ENCODE results near the gene AFF1. TPM values are rescaled to one million over a fixed set of nuclear protein-coding genes. Genes with fewer than 3 reads are reported as not detected.

The AFF1 gene
- total RNA-seq, 1 experiment from 2014 or later, result 52.8 TPM

DNA sequence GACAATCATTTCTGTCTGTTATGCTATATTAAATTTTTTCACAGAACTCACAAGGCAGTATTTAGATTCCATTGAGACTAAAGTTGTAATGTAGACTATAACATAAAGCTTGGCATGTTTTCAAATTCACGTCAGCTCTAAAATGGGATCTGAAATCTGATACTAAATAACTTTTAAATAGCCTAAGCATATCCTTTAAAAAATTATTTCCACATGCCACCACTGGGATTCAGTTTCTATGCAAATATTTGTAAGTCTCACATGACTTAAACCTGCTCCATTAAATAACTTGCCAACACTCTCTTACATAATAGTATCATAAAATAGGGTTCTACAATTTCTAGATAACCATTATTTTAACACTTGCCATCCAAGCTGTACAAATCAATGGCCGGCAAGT lies 253.2 kb downstream of the AFF1 start:
- Histone ChIP-seq H3K36me3 (ENCODE audit: low read depth) (no peaks in the 10 kb centered on the region), H3K79me2 (ENCODE audit: low read depth) (no peaks in the 10 kb centered on the region), H4K20me1 (ENCODE audit: insufficient read depth) (no peaks in the 10 kb centered on the region), H3F3A (ENCODE audit: insufficient read depth, low read depth) (no peaks in the 10 kb centered on the region), H3K27ac (no peak overlapping the region), H3K4me3 (no peak overlapping the region), H3K9me2 (ENCODE audit: insufficient read depth) (no peaks in the 10 kb centered on the region), H2AFZ (no peak overlapping the region), H3K27me3 (ENCODE audit: insufficient read depth, low read depth) (no peaks in the 10 kb centered on the region), H3K9me3 (ENCODE audit: insufficient read depth, low read depth) (no peaks in the 10 kb centered on the region), H3K4me1 (replicated peaks; ENCODE audit: insufficient read depth) (no peaks in the 10 kb centered on the region), H3K4me2 (no peak overlapping the region)
- no peak for TF ChIP-seq EZH2 (IDR thresholded peaks at IDR 0.05; ENCODE audit: low read depth)
- TF ChIP-seq, protein P1, sequence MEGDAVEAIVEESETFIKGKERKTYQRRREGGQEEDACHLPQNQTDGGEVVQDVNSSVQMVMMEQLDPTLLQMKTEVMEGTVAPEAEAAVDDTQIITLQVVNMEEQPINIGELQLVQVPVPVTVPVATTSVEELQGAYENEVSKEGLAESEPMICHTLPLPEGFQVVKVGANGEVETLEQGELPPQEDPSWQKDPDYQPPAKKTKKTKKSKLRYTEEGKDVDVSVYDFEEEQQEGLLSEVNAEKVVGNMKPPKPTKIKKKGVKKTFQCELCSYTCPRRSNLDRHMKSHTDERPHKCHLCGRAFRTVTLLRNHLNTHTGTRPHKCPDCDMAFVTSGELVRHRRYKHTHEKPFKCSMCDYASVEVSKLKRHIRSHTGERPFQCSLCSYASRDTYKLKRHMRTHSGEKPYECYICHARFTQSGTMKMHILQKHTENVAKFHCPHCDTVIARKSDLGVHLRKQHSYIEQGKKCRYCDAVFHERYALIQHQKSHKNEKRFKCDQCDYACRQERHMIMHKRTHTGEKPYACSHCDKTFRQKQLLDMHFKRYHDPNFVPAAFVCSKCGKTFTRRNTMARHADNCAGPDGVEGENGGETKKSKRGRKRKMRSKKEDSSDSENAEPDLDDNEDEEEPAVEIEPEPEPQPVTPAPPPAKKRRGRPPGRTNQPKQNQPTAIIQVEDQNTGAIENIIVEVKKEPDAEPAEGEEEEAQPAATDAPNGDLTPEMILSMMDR (conservative IDR thresholded peaks at IDR 0.05), result no peak
- BruUV-seq (replicated peaks), result no TSS peak
- CTCF ChIA-PET, result no interaction called here
- POLR2A ChIA-PET (ENCODE audit: unreplicated experiment), result interaction anchor here (0.6 kb wide), 1 partner anchor 9 kb away, joined by 5 read pairs; no protein-coding TSS in a partner anchor
- intact Hi-C loops (cut with micrococcal nuclease; ENCODE audit: unreplicated experiment), result no loop called here
- no peak for DNase-seq

DNA sequence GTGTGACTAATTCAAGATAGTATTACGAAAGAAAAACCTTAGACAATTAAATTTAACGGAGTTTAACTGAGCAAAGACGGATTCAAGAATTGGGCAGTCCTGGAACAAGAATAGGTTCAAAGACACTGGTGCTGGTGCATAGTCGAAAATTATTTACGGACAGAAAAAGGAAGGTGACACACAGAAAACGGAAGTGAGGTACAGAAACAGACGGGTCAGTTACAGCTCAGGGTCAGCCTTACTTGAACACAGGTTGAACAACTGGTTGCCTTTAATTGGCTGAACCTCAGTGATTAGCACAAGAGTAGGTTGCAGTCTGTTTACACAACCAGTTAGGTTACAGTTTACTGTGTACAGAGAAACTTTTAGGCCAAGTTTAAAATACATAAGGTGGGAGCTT lies 254.1 kb downstream of the AFF1 start:
- H3K27me3 ChIP-seq (ENCODE audit: insufficient read depth, low read depth), result no peaks in the 10 kb centered on the region
- intact Hi-C loops (cut with micrococcal nuclease; ENCODE audit: unreplicated experiment), result no loop called here
- H3K9me2 ChIP-seq (ENCODE audit: insufficient read depth), result no peaks in the 10 kb centered on the region
- no peak overlapping the region for H3K4me3 ChIP-seq
- H3K9me3 ChIP-seq (ENCODE audit: insufficient read depth, low read depth), result no peaks in the 10 kb centered on the region
- H2AFZ ChIP-seq, result no peak overlapping the region
- no peaks in the 10 kb centered on the region for H4K20me1 ChIP-seq (ENCODE audit: insufficient read depth)
- ChIA-PET POLR2A (ENCODE audit: unreplicated experiment) (no interaction called here), CTCF (no interaction called here)
- TF ChIP-seq EZH2 (IDR thresholded peaks at IDR 0.05; ENCODE audit: low read depth), result no peak
- TF ChIP-seq, protein P1 (conservative IDR thresholded peaks at IDR 0.05), result no peak
- no peak overlapping the region for H3K27ac ChIP-seq
- H3F3A ChIP-seq (ENCODE audit: insufficient read depth, low read depth), result no peaks in the 10 kb centered on the region
- no peak overlapping the region for H3K4me2 ChIP-seq
- H3K4me1 ChIP-seq (replicated peaks; ENCODE audit: insufficient read depth), result no peaks in the 10 kb centered on the region
- no peaks in the 10 kb centered on the region for H3K36me3 ChIP-seq (ENCODE audit: low read depth)
- no TSS peak for BruUV-seq (replicated peaks)
- no peaks in the 10 kb centered on the region for H3K79me2 ChIP-seq (ENCODE audit: low read depth)
- DNase-seq, result no peak

Other genes starting within 250 kb of the AFF1 start
- gene SLC10A6, start 85.6 kb upstream of the AFF1 start, total RNA-seq (2021), result not detected in 2 replicates
- gene C4orf36, start 42.6 kb upstream of the AFF1 start, total RNA-seq (2021), result 2.0 TPM in 1 of 2 replicates, not detected in the other